ENCODE results near the gene B4GALNT1. TPM values are rescaled to one million over a fixed set of nuclear protein-coding genes. Genes with fewer than 3 reads are reported as not detected.

B4GALNT1 gene
- total and polyA plus RNA-seq, 10 of the 15 experiments (the other 5 are each of a cell fraction or from before 2014, with no cell fraction given) = 0.01 to 0.38 (median 0.14) TPM; not detected in 3

DNA sequence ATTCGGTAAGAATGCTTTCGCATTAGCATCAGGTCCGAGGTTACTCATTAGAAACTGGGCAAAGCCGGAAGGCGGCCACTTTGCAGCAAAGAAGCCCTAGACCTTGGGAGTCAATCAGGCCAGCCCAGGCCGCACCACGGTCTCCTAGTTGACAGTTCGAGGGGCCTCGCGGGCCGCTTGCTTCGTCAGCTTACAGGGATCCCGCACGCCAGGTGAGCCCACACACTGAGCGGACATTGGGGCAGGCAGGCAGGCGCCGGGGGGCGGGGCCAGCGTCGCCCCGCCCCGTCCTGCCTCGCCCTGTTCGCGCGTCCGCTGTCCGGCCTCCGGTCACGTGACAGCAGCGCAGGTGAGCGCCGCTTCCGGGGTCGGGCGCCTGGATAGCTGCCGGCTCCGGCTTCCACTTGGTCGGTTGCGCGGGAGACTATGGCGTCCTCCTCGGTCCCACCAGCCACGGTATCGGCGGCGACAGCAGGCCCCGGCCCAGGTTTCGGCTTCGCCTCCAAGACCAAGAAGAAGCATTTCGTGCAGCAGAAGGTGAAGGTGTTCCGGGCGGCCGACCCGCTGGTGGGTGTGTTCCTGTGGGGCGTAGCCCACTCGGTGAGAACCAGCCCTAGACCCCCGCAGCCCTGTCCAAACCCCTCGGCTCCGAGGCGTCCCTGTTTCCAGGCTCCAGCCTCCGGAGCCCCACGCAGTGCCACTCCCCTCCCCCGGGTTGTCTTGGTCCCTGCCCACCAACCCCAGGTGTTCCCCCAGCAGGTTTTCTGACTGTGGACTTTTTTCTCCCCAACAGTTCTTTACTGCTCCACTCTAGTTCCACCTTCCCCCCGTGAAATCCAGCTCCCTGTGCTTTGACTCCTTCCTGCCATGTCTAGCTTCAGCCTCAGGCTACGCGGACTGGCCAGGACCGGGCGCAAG is 41.9 kb downstream of the B4GALNT1 start, which contains the start of gene PIP4K2C (continued):
- TF ChIP-seq YY1 (IDR thresholded peaks at IDR 0.05; ENCODE audit: low read depth, low read length) (peak; percentile 80), CHD2 (IDR thresholded peaks at IDR 0.05; ENCODE audit: borderline replicate concordance, low read depth, low read length) (peak; percentile 44; the same call in 1 of the 2 replicates), FOS (IDR thresholded peaks at IDR 0.05; ENCODE audit: borderline replicate concordance, extremely low read depth, insufficient read length) (no peak), TCF3 (IDR thresholded peaks at IDR 0.05; ENCODE audit: borderline replicate concordance, insufficient read depth, low read depth, low read length) (peak; percentile 9; the same call in 1 of the 2 replicates), POLR2AphosphoS5 (IDR thresholded peaks at IDR 0.05; ENCODE audit: low read length) (peak; percentile 88), SIX5 (IDR thresholded peaks at IDR 0.05; ENCODE audit: low read depth, low read length, severe bottlenecking) (no peak), ZZZ3 (IDR thresholded peaks at IDR 0.05; ENCODE audit: control insufficient read depth, insufficient read length, low read depth) (no peak), POLR2AphosphoS2 (IDR thresholded peaks at IDR 0.05; ENCODE audit: low read depth, low read length) (no peak; the same call in 1 of the 2 replicates), ZNF622 (IDR thresholded peaks at IDR 0.05) (no peak), ZNF24 (IDR thresholded peaks at IDR 0.05) (no peak), RB1 (IDR thresholded peaks at IDR 0.05; ENCODE audit: borderline replicate concordance) (peak; percentile 68; the same call in 1 of the 2 replicates), EGR1 (IDR thresholded peaks at IDR 0.05; ENCODE audit: borderline replicate concordance in 1 of 2, low read depth in 2 of 2, low read length in 2 of 2) (no peak), RELA (IDR thresholded peaks at IDR 0.05; ENCODE audit: borderline replicate concordance, partially characterized antibody) (no peak), BMI1 (IDR thresholded peaks at IDR 0.05; ENCODE audit: borderline replicate concordance) (no peak), POU2F2 (IDR thresholded peaks at IDR 0.05; ENCODE audit: borderline replicate concordance, low read depth, low read length) (no peak; the same call in 2 of the 3 replicates), ZBTB11 (CRISPR knock-in tag; IDR thresholded peaks at IDR 0.05) (peak; percentile 70)
- TF ChIP-seq, protein P1, sequence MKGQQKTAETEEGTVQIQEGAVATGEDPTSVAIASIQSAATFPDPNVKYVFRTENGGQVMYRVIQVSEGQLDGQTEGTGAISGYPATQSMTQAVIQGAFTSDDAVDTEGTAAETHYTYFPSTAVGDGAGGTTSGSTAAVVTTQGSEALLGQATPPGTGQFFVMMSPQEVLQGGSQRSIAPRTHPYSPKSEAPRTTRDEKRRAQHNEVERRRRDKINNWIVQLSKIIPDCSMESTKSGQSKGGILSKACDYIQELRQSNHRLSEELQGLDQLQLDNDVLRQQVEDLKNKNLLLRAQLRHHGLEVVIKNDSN (IDR thresholded peaks at IDR 0.05; ENCODE audit: borderline replicate concordance, extremely low read length, insufficient read depth, low read depth, low read length) = peak; percentile 97
- TF ChIP-seq, protein P2, sequence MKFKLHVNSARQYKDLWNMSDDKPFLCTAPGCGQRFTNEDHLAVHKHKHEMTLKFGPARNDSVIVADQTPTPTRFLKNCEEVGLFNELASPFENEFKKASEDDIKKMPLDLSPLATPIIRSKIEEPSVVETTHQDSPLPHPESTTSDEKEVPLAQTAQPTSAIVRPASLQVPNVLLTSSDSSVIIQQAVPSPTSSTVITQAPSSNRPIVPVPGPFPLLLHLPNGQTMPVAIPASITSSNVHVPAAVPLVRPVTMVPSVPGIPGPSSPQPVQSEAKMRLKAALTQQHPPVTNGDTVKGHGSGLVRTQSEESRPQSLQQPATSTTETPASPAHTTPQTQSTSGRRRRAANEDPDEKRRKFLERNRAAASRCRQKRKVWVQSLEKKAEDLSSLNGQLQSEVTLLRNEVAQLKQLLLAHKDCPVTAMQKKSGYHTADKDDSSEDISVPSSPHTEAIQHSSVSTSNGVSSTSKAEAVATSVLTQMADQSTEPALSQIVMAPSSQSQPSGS (IDR thresholded peaks at IDR 0.05; ENCODE audit: low read length) = no peak
- TF ChIP-seq, protein P3, sequence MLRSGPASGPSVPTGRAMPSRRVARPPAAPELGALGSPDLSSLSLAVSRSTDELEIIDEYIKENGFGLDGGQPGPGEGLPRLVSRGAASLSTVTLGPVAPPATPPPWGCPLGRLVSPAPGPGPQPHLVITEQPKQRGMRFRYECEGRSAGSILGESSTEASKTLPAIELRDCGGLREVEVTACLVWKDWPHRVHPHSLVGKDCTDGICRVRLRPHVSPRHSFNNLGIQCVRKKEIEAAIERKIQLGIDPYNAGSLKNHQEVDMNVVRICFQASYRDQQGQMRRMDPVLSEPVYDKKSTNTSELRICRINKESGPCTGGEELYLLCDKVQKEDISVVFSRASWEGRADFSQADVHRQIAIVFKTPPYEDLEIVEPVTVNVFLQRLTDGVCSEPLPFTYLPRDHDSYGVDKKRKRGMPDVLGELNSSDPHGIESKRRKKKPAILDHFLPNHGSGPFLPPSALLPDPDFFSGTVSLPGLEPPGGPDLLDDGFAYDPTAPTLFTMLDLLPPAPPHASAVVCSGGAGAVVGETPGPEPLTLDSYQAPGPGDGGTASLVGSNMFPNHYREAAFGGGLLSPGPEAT (IDR thresholded peaks at IDR 0.05; ENCODE audit: low read depth) = no peak
